Measurements from ENCODE around the gene LRRC39.

The LRRC39 gene

GRCh38 chr1:100147875-100148274, 30.2 kb downstream of the LRRC39 start:
- no peak for DNase-seq (ENCODE audit: low read depth in 2 of 2)

DNA sequence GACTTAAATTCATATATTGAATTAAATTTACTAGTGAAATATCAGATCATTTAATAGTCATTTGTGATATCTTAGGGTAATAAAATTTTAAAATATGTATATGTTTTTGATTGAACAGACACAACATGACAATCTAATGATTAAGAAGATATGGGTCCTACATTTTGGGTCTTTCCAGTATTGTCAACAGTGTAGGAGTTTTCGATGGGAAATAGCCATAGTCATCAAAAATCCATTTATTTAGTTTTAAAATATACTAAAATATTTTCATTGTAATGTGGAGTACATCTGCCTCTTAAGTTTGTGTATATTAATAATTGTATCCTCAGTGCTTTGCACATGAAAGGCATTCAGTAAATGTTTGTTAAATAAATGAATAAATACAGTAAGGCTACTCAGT, 31.1 kb downstream of the LRRC39 start:
- DNase-seq (ENCODE audit: low read depth in 2 of 2), result no peak

DNA sequence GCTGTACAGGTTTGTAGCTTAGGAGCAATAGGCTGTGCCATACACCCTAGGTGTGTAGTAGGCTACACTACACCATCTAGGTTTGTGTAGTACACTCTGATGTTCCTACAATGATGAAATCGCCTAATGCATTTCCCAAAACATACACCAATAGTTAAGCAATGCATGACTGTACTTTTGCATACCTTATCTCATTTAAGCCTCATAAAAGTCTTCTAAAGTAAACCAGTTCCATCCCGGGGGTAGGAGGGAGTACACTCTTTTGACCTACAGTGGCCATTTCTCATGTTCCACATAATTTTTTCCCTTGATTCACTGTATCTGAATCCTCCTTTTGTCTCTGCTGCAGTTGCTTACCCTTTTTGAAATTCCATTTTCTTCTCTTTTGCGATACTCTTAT, 32.9 kb downstream of the LRRC39 start:
- DNase-seq (ENCODE audit: low read depth in 2 of 2), result no peak

DNA sequence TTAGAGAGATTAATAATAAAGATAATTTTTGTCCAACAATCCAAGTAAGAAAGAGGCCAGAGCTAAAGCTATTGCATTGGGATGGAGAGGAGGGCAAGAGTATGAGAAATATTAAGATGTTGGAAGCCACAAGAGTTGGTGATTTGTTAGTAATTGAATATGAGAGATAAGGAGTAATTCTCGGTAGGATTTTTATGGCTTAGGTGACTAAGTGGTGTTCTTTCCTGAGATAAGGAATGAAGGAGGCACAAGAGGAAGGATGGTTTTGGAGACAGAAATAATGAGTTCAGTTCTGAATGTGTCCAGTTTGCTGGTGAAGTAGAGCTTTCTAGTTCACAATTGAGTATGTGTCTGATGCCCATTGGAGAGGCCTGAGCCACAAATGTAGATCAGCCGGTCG, 35.7 kb downstream of the LRRC39 start:
- DNase-seq (ENCODE audit: low read depth in 2 of 2), result no peak

- no peak for DNase-seq (ENCODE audit: low read depth in 2 of 2)
Measured at GRCh38 chr1:100141192-100141591, 36.9 kb downstream of the LRRC39 start.

- no peak for DNase-seq (ENCODE audit: low read depth in 2 of 2)
Measured at GRCh38 chr1:100137602-100138001, 40.5 kb downstream of the LRRC39 start.

DNA sequence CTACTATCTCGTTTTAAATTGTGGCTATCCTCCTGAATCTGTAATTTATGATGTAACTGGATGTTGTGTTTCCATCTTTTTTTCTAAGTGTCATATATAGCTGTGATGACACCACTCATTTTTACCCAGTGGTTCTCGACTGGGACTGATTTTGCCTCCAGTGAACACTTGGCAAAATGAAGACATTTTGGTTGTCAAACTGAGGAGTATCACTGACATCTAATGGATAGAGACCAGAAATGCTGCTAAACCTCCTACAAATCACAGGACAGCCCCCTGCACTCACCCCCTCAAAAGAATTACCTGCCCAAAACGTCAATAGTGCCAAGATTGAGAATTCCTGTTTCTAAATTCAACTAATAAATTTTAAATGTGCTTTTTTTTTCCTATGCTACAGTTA, 43.2 kb downstream of the LRRC39 start:
- DNase-seq (ENCODE audit: low read depth in 2 of 2), result no peak

GRCh38 chr1:100132566-100133477, 45.2 kb downstream of the LRRC39 start, which contains the start of the genes SASS6 and TRMT13:
SASS6 (minus strand) TSS chr1:100132930; CDS start chr1:100132814, 116 bp downstream.
TRMT13 (plus strand) TSS chr1:100133163; CDS start chr1:100133169, 6 bp downstream.
- DNase-seq (ENCODE audit: low read depth in 2 of 2), result peak; percentile 81 to 88

DNA sequence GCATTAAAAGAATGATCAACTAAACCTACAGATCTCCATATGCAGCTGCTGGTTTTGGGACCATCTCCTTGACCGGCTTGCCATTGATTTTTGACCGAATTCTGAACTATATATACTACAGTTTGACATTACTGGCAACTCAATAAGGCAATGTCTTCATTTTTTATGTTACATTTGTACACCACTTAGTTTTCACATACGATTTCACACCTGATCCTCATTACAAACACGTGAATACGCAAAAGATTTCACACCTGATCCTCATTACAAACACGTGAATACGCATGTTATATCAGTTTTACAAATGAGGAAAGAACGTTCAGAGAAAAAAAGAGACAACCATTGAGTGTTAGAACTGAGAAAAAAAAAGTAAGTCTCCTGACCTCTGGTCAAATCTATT, 46.4 kb downstream of the LRRC39 start:
- no peak for DNase-seq (ENCODE audit: low read depth in 2 of 2)

DNA sequence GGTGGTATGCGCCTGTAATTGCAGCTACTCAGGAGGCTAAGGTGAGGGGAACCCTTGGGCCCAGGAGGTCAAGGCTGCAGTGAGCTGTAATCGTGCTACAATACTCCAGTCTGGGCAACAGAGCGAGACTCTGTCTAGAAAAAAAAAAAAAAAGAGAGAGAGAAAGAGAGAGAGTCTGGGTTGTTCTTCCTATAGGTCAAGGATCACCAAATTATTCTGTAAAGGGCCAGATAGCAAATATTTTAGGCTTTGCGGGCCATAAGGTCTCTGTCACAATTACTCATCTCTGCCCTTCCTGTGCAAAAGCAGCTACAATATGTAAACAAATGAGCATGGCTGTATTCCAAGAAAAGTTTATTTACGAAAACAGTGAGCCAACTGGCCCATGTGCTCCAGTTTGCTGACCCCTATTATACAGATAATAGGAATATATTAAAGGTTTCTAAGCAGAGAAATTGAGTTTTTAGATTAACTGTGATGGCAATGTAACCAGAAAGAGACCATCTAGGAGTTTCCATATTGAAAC, 47.4 kb downstream of the LRRC39 start:
- DNase-seq (ENCODE audit: low read depth in 2 of 2), result no peak

DNA sequence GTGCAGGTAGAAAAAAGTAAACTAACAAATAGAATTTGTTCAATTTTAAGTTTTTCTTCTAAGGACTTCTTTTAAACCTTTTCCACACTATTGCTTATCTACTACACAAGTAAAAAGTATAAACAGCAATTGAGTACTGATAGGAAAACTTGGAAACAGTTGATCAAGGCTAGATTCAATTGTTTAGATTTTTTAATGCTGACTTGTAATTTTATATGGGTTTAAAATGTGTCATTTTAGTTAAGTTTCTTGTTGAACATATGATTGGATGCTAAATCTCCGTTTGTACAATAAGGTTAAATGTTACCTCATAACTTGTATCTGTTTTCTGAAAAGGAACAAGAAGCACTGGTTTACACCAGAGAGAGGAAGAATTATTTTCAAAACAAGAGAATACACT, 50.8 kb downstream of the LRRC39 start:
- no peak for DNase-seq (ENCODE audit: low read depth in 2 of 2)

DNA sequence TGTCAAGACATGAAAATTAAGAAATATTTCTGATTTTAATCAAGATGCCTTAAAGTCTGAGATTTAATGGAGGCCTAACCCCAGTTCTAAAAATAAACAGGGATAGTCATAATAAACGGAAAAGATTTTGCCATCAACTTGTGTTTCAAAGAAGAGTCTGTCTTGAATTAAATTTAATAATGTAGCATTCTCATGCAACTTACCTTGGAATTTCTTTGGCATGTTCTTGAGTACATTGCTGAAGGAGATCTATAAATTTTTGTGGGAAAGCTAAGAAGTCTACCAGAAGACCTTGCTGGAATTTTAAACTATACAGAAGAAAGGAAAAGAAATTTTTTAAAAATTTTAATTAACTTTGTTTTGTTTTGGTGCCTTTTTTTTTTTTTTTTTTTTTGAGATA, 55.9 kb downstream of the LRRC39 start:
- no peak for DNase-seq (ENCODE audit: low read depth in 2 of 2)

GRCh38 chr1:100115524-100115923, 62.5 kb downstream of the LRRC39 start:
- DNase-seq (ENCODE audit: low read depth in 2 of 2), result no peak

DNA sequence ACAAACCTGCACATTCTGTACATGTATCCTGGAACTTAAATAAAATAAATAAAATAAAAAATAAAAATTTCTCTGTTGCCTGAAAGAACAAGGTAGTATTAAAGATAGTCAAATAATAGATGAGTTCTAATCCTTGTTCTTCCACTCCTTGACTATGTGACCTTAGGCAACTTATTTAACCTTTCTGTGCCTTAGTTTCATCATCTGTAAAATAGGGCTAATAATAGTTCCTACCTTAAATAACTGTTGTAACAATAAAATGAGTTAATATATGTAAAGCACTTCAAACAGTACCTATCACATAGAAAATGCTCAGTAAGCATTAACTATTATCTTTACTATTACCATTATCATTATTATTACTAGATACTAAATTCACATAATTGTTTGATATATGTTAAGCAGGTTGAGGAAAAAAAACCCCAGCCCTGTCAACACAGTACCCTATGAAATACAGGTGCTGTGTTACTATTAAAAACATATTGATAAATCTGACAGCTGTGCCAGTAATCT, 68.4 kb downstream of the LRRC39 start:
- no peak for DNase-seq (ENCODE audit: low read depth in 2 of 2)

DNA sequence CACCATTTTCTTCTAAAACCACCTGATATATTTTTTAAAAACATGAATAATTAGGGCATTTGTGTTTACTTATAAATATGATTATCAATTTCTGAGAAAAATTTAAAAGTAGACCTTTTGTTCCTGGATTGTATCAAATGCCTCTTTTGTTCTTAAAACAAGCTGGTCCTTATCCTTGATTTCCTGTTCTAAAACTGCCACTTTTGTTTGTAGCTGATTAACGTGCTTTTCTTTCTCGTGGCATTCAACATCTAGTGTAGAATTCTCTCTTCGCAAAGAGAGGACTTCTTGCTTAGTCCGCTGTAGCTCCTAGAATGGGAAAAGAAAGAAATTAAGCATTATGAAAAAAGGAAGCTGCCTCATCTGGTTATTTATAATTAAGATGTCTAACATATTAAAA, 70.4 kb downstream of the LRRC39 start:
- DNase-seq (ENCODE audit: low read depth in 2 of 2), result no peak

DNA sequence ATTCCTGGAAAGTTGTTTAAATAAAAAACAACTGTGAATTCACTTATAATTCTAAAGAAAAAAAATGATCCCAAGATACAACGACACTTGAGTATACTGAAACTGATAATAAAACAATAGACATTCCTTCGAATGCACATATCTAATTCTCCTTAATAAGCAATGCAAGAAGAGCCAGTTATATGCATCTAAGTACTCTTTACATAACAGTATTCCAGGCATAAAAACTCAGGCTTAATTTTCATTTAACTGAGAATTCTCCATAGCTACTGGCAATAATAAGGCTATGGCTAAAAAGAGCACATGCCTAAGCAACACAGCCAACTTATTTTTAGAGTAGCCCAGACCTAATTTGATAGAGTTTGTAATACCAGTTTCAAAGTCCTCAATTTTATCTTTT, 76.5 kb downstream of the LRRC39 start:
- no peak for DNase-seq (ENCODE audit: low read depth in 2 of 2)

- no peak for DNase-seq (ENCODE audit: low read depth in 2 of 2)
Measured at GRCh38 chr1:100100202-100100601, 77.9 kb downstream of the LRRC39 start.

All from stimulated activated CD4-positive, alpha-beta T cell treated with anti-CD3 and anti-CD28 coated beads, Interleukin-1b, Interleukin-23, amount 100 ng/mL, for 4 hours (primary cell).